ENCODE measurements around the gene FBXL3. TPM values are rescaled to one million over a fixed set of nuclear protein-coding genes. Genes with fewer than 3 reads are reported as not detected.

Gene FBXL3
- total and polyA plus RNA-seq, 9 donors, result 38.0 to 94.4 (median 54.9) TPM

- Histone ChIP-seq H3K4me3 (peak overlapping the region; percentile 70), H3K27ac (peak overlapping the region; percentile 99 to 100), H3K9me3 (no peaks in the 10 kb centered on the region), H3K4me1 (ENCODE audit: insufficient read depth) (peaks cover 9% of the 10 kb centered on the region), H3K27me3 (no peaks in the 10 kb centered on the region), H3K36me3 (no peaks in the 10 kb centered on the region)
- peak; percentile 69 to 89 (median 74) for DNase-seq
- TF ChIP-seq EP300 (IDR thresholded peaks at IDR 0.05) (no peak), POLR2A (IDR thresholded peaks at IDR 0.05) (no peak)
- TF ChIP-seq, protein P1, sequence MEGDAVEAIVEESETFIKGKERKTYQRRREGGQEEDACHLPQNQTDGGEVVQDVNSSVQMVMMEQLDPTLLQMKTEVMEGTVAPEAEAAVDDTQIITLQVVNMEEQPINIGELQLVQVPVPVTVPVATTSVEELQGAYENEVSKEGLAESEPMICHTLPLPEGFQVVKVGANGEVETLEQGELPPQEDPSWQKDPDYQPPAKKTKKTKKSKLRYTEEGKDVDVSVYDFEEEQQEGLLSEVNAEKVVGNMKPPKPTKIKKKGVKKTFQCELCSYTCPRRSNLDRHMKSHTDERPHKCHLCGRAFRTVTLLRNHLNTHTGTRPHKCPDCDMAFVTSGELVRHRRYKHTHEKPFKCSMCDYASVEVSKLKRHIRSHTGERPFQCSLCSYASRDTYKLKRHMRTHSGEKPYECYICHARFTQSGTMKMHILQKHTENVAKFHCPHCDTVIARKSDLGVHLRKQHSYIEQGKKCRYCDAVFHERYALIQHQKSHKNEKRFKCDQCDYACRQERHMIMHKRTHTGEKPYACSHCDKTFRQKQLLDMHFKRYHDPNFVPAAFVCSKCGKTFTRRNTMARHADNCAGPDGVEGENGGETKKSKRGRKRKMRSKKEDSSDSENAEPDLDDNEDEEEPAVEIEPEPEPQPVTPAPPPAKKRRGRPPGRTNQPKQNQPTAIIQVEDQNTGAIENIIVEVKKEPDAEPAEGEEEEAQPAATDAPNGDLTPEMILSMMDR (IDR thresholded peaks at IDR 0.05), result no peak
- 0 to 1% (median 0%) methylated on average over 33 to 59 of the region's 62 CpGs for WGBS, 3 donors
- intact Hi-C loops (cut with DNase I), result loop anchor here in 2 of 4 donors (5.0 to 10.0 kb wide), 2 partner anchors 34 to 298 kb away; partner anchors contain the start of genes CLN5 (in 1 of the 2) and MYCBP2 (in 1 of the 2)
Observed at GRCh38 chr13:77026255-77026860, 601 bp downstream of the FBXL3 start.

DNA sequence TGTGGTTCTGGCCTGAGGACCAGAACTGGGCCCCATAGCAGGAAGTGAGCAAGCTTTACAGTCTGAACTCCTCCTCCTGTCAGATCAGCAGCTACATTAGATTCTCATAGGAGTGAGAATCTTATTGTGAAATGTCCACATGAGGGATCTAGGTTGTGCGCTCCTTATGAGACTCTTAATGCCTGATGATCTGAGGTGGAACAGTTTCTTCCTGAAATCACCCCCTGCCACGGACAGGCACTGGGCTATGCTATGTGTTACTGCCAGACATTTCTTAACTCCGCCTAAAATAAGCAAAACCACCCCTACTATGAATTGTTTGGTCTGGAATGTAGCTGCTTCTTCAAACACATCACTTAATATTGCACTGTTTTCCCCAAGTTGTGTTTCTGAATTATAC, 4.6 kb downstream of the FBXL3 start:
- Histone ChIP-seq H3K4me1 (ENCODE audit: insufficient read depth) (peaks cover 6% of the 10 kb centered on the region), H3K27ac (no peak overlapping the region), H3K4me3 (no peak overlapping the region), H3K9me3 (no peaks in the 10 kb centered on the region), H3K27me3 (no peaks in the 10 kb centered on the region), H3K36me3 (no peaks in the 10 kb centered on the region)
- WGBS, 3 donors, result 23 to 30% (median 26%) methylated on average over 3 of the region's 3 CpGs
- no peak for DNase-seq
- intact Hi-C loops (cut with DNase I), result loop anchor here in 1 of 4 donors (10.0 kb wide), 1 partner anchor 302 kb away; the partner anchor contains the start of gene MYCBP2
- TF ChIP-seq, protein P1 (IDR thresholded peaks at IDR 0.05), result no peak
- no peak for TF ChIP-seq POLR2A (IDR thresholded peaks at IDR 0.05)

DNA sequence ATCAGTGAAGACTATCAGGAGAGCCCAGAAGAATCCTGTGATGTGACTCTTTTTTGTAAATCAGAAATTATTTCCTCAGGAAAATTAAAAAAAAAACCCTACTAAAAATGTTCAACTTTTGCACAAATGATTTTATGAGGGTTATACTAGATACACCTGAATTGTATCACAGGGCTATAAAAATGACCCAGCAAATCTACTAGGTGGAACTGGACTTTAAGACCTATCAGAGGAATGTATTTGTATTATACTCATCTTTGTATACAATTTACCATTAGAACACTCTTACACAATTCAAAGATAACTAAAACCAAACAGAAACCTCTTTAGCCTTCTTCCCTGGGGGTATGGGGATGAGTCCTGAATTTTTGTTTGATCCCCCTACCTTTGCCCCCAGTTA, 7.2 kb downstream of the FBXL3 start:
- Histone ChIP-seq H3K4me3 (no peak overlapping the region), H3K4me1 (ENCODE audit: insufficient read depth) (peaks cover 6% of the 10 kb centered on the region), H3K27me3 (no peaks in the 10 kb centered on the region), H3K27ac (no peak overlapping the region), H3K9me3 (no peaks in the 10 kb centered on the region), H3K36me3 (no peaks in the 10 kb centered on the region)
- TF ChIP-seq, protein P1 (IDR thresholded peaks at IDR 0.05), result no peak
- TF ChIP-seq EP300 (IDR thresholded peaks at IDR 0.05) (no peak), POLR2A (IDR thresholded peaks at IDR 0.05) (no peak)
- no peak for DNase-seq
- intact Hi-C loops (cut with DNase I), result loop anchor here in 1 of 4 donors (10.0 kb wide), 1 partner anchor 305 kb away; the partner anchor contains the start of gene MYCBP2

GRCh38 chr13:77016888-77017623, 9.9 kb downstream of the FBXL3 start:
- Histone ChIP-seq H3K27me3 (no peaks in the 10 kb centered on the region), H3K9me3 (no peaks in the 10 kb centered on the region), H3K27ac (no peak overlapping the region), H3K4me1 (ENCODE audit: insufficient read depth) (peaks cover under 1% of the 10 kb centered on the region), H3K4me3 (no peak overlapping the region), H3K36me3 (no peaks in the 10 kb centered on the region)
- intact Hi-C loops (cut with DNase I), result no loop called here
- no peak for TF ChIP-seq EP300 (IDR thresholded peaks at IDR 0.05)
- TF ChIP-seq, protein P1 (IDR thresholded peaks at IDR 0.05), result no peak
- TF ChIP-seq POLR2A (IDR thresholded peaks at IDR 0.05), result no peak
- WGBS, 3 donors, result 76 to 80% (median 76%) methylated on average over 6 of the region's 6 CpGs
- no peak for DNase-seq

Data from ovary (tissue), 9 donors.